Measurements from ENCODE around the gene ERH.
"Not testable (repeated sequence)": the region's sequence is repeated elsewhere in the genome, so short reads cannot be mapped to it uniquely, and the experiment has no call there.

The ERH gene

GRCh38 chr14:69392481-69392880 lies 5.6 kb downstream of the ERH start:
- Histone ChIP-seq H3K4me3 (ENCODE audit: low read depth, low read length) (no peak overlapping the region), H3K27me3 (ENCODE audit: insufficient read depth, low read depth, severe bottlenecking) (no peaks in the 10 kb centered on the region), H3K27ac (no peak overlapping the region), H3K9me3 (ENCODE audit: severe bottlenecking) (no peaks in the 10 kb centered on the region), H3K36me3 (peaks cover 94% of the 10 kb centered on the region)
- TF ChIP-seq, protein P1, sequence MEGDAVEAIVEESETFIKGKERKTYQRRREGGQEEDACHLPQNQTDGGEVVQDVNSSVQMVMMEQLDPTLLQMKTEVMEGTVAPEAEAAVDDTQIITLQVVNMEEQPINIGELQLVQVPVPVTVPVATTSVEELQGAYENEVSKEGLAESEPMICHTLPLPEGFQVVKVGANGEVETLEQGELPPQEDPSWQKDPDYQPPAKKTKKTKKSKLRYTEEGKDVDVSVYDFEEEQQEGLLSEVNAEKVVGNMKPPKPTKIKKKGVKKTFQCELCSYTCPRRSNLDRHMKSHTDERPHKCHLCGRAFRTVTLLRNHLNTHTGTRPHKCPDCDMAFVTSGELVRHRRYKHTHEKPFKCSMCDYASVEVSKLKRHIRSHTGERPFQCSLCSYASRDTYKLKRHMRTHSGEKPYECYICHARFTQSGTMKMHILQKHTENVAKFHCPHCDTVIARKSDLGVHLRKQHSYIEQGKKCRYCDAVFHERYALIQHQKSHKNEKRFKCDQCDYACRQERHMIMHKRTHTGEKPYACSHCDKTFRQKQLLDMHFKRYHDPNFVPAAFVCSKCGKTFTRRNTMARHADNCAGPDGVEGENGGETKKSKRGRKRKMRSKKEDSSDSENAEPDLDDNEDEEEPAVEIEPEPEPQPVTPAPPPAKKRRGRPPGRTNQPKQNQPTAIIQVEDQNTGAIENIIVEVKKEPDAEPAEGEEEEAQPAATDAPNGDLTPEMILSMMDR (IDR thresholded peaks at IDR 0.05; ENCODE audit: low read depth, low read length) = no peak
- DNase-seq = no peak

GRCh38 chr14:69391400-69391799 lies 6.7 kb downstream of the ERH start:
- H3K36me3 ChIP-seq = peaks cover 94% of the 10 kb centered on the region
- H3K9me3 ChIP-seq (ENCODE audit: severe bottlenecking); H3K4me3 ChIP-seq (ENCODE audit: low read depth, low read length); H3K27ac ChIP-seq; H3K27me3 ChIP-seq (ENCODE audit: insufficient read depth, low read depth, severe bottlenecking); DNase-seq: not testable (repeated sequence)

DNA sequence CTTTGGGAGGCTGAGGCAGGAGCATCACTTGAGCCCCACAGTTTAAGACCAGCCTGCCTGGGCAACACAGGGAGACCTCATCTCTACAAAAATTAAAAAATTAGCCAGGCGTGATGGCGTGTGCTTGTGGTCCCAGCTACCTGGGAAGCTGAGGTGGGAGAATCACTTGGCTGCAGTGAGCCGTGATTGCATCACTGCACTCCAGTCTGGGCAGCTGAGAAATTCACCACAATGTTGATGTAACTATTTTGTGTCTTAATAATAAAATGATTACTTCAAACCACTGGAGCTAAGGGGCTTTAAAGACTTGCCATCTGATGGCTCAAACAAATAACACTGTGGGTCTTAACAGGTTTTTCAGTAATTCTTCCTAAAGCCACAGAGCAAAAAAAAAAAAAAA lies 10.8 kb downstream of the ERH start:
- peaks cover 91% of the 10 kb centered on the region for H3K36me3 ChIP-seq
- H3K27ac ChIP-seq = no peak overlapping the region
- TF ChIP-seq, protein P1 (IDR thresholded peaks at IDR 0.05; ENCODE audit: low read depth, low read length) = no peak
- H3K27me3 ChIP-seq (ENCODE audit: insufficient read depth, low read depth, severe bottlenecking) = no peaks in the 10 kb centered on the region
- DNase-seq = no peak
- no peak overlapping the region for H3K4me3 ChIP-seq (ENCODE audit: low read depth, low read length)
- no peaks in the 10 kb centered on the region for H3K9me3 ChIP-seq (ENCODE audit: severe bottlenecking)

GRCh38 chr14:69378274-69378673 lies 19.8 kb downstream of the ERH start:
- H3K27me3 ChIP-seq (ENCODE audit: insufficient read depth, low read depth, severe bottlenecking) = no peaks in the 10 kb centered on the region
- H3K27ac ChIP-seq = no peak overlapping the region
- H3K36me3 ChIP-seq = peaks cover 61% of the 10 kb centered on the region
- DNase-seq = no peak
- H3K4me3 ChIP-seq (ENCODE audit: low read depth, low read length) = no peak overlapping the region
- TF ChIP-seq, protein P1 (IDR thresholded peaks at IDR 0.05; ENCODE audit: low read depth, low read length) = no peak
- H3K9me3 ChIP-seq (ENCODE audit: severe bottlenecking) = no peaks in the 10 kb centered on the region

GRCh38 chr14:69376439-69376838 lies 21.7 kb downstream of the ERH start:
- DNase-seq = no peak
- Histone ChIP-seq H3K9me3 (ENCODE audit: severe bottlenecking) (no peaks in the 10 kb centered on the region), H3K4me3 (ENCODE audit: low read depth, low read length) (no peak overlapping the region), H3K27me3 (ENCODE audit: insufficient read depth, low read depth, severe bottlenecking) (no peaks in the 10 kb centered on the region), H3K36me3 (peaks cover 47% of the 10 kb centered on the region), H3K27ac (no peak overlapping the region)
- TF ChIP-seq, protein P1 (IDR thresholded peaks at IDR 0.05; ENCODE audit: low read depth, low read length) = no peak

GRCh38 chr14:69375722-69376121 lies 22.4 kb downstream of the ERH start:
- no peaks in the 10 kb centered on the region for H3K27me3 ChIP-seq (ENCODE audit: insufficient read depth, low read depth, severe bottlenecking)
- DNase-seq = no peak
- TF ChIP-seq, protein P1 (IDR thresholded peaks at IDR 0.05; ENCODE audit: low read depth, low read length) = no peak
- peaks cover 43% of the 10 kb centered on the region for H3K36me3 ChIP-seq
- no peak overlapping the region for H3K27ac ChIP-seq
- no peaks in the 10 kb centered on the region for H3K9me3 ChIP-seq (ENCODE audit: severe bottlenecking)
- no peak overlapping the region for H3K4me3 ChIP-seq (ENCODE audit: low read depth, low read length)
